ENCODE results near the gene SLAMF8.

- no peak for TF ChIP-seq POLR2AphosphoS5 (IDR thresholded peaks at IDR 0.05)
- TF ChIP-seq, protein P1, sequence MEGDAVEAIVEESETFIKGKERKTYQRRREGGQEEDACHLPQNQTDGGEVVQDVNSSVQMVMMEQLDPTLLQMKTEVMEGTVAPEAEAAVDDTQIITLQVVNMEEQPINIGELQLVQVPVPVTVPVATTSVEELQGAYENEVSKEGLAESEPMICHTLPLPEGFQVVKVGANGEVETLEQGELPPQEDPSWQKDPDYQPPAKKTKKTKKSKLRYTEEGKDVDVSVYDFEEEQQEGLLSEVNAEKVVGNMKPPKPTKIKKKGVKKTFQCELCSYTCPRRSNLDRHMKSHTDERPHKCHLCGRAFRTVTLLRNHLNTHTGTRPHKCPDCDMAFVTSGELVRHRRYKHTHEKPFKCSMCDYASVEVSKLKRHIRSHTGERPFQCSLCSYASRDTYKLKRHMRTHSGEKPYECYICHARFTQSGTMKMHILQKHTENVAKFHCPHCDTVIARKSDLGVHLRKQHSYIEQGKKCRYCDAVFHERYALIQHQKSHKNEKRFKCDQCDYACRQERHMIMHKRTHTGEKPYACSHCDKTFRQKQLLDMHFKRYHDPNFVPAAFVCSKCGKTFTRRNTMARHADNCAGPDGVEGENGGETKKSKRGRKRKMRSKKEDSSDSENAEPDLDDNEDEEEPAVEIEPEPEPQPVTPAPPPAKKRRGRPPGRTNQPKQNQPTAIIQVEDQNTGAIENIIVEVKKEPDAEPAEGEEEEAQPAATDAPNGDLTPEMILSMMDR (IDR thresholded peaks at IDR 0.05; ENCODE audit: poor library complexity, severe bottlenecking), result no peak
- TF ChIP-seq EZH2 (IDR thresholded peaks at IDR 0.05; ENCODE audit: borderline replicate concordance, insufficient read depth, low read length, poor library complexity, severe bottlenecking), result no peak
- TF ChIP-seq TAF1 (IDR thresholded peaks at IDR 0.05; ENCODE audit: low read depth), result no peak
- no peak for TF ChIP-seq REST (IDR thresholded peaks at IDR 0.05; ENCODE audit: borderline replicate concordance)
- TF ChIP-seq EP300 (conservative IDR thresholded peaks at IDR 0.05; ENCODE audit: poor library complexity, severe bottlenecking), result no peak
- no peak for TF ChIP-seq RAD21 (conservative IDR thresholded peaks at IDR 0.05)
- TF ChIP-seq SMC3 (conservative IDR thresholded peaks at IDR 0.05; ENCODE audit: poor library complexity), result no peak
These were observed 41.0 kb downstream of the SLAMF8 start for GRCh38 chr1:159867664-159868026.

All from neural cell (in vitro differentiated cells).